HG02970 (cell line): ENCODE data around the gene HACE1.

Experiments
- ATAC-seq: cut with Tn5 transposase; IDR thresholded peaks from one replicate; pipeline ENCODE4 v1.9.1; 2021; ENCODE audit warnings: mild to moderate bottlenecking, moderate library complexity, moderate number of reproducible peaks; ENCODE audit not compliant: unreplicated experiment, low FRiP score

HACE1 gene

GRCh38 chr6:104698979-104699378 lies 160.7 kb downstream of the HACE1 start:
- ATAC-seq, result no peak

- ATAC-seq, result no peak
Measured at GRCh38 chr6:104692008-104692407, 167.7 kb downstream of the HACE1 start.

GRCh38 chr6:104689551-104690205 lies 170.0 kb downstream of the HACE1 start:
- no peak for ATAC-seq

- no peak for ATAC-seq
Measured at GRCh38 chr6:104688283-104688969, 171.3 kb downstream of the HACE1 start.

- ATAC-seq, result no peak
Measured at GRCh38 chr6:104686550-104687175, 173.1 kb downstream of the HACE1 start.

- no peak for ATAC-seq
Measured at GRCh38 chr6:104685871-104686549, 173.7 kb downstream of the HACE1 start.

GRCh38 chr6:104684911-104685415 lies 174.8 kb downstream of the HACE1 start:
- no peak for ATAC-seq

- no peak for ATAC-seq
Measured at GRCh38 chr6:104683809-104684208, 175.9 kb downstream of the HACE1 start.

- peak; percentile 71 for ATAC-seq
Measured at GRCh38 chr6:104682722-104683643, 176.7 kb downstream of the HACE1 start.

GRCh38 chr6:104680539-104680938 lies 179.2 kb downstream of the HACE1 start:
- no peak for ATAC-seq

GRCh38 chr6:104679971-104680370 lies 179.7 kb downstream of the HACE1 start:
- ATAC-seq, result no peak
